HEK293T (cell line): ENCODE measurements around the gene POLE2.

Source experiments
- ARNT ChIP-seq: fragments of 450-650 bp; IDR thresholded peaks from 2 replicates; pipeline ENCODE4 v1.6.1; 2017; ENCODE audit warnings: mild to moderate bottlenecking
- BHLHE40 ChIP-seq: fragments of 450-650 bp; IDR thresholded peaks from 2 replicates; pipeline ENCODE4 v1.6.1; 2016; ENCODE audit warnings: mild to moderate bottlenecking, moderate library complexity, borderline replicate concordance
- CTBP1 ChIP-seq: fragments of 450-650 bp; IDR thresholded peaks from 2 replicates; pipeline ENCODE4 v1.6.1; 2016; ENCODE audit warnings: borderline replicate concordance
- ELF4 ChIP-seq: fragments of 450-650 bp; IDR thresholded peaks from 2 replicates; pipeline ENCODE4 v1.6.1; 2017; ENCODE audit warnings: antibody characterized with exemption
- FOXA1 ChIP-seq: fragments of 450-650 bp; IDR thresholded peaks from 2 replicates; pipeline ENCODE4 v1.6.1; 2016; ENCODE audit warnings: mild to moderate bottlenecking
- FOXK2 ChIP-seq: fragments of 450-650 bp; IDR thresholded peaks from 2 replicates; pipeline ENCODE4 v1.6.1; 2016; ENCODE audit warnings: mild to moderate bottlenecking
- FOXM1 ChIP-seq: fragments of 450-650 bp; IDR thresholded peaks from 2 replicates; pipeline ENCODE4 v1.6.1; 2017; ENCODE audit warnings: mild to moderate bottlenecking, borderline replicate concordance
- NFRKB ChIP-seq: fragments of 450-650 bp; IDR thresholded peaks from 2 replicates; pipeline ENCODE4 v1.6.1; 2016; ENCODE audit warnings: mild to moderate bottlenecking, moderate library complexity
- SP1 ChIP-seq: fragments of 450-650 bp; IDR thresholded peaks from 2 replicates; pipeline ENCODE4 v1.6.1; 2017
- SUZ12 ChIP-seq: fragments of 450-650 bp; IDR thresholded peaks from 2 replicates; pipeline ENCODE4 v1.6.1; 2016; ENCODE audit warnings: mild to moderate bottlenecking
- TARDBP ChIP-seq: fragments of 450-650 bp; IDR thresholded peaks from 2 replicates; pipeline ENCODE4 v1.6.1; 2016
- ZNF384 ChIP-seq: fragments of 450-650 bp; IDR thresholded peaks from 2 replicates; pipeline ENCODE4 v1.6.1; 2016
- TF ChIP-seq, protein P1 (sequence below): fragments of 450-650 bp; IDR thresholded peaks from 2 replicates; pipeline ENCODE4 v1.6.1; 2016

GRCh38 chr14:49732896-49733295, 44.9 kb upstream of the POLE2 start:
- TF ChIP-seq SP1 = no peak
- TF ChIP-seq FOXK2 = no peak
- TF ChIP-seq NFRKB = no peak
- TF ChIP-seq ZNF384 = no peak
- no peak for TF ChIP-seq CTBP1
- TF ChIP-seq, protein P1, sequence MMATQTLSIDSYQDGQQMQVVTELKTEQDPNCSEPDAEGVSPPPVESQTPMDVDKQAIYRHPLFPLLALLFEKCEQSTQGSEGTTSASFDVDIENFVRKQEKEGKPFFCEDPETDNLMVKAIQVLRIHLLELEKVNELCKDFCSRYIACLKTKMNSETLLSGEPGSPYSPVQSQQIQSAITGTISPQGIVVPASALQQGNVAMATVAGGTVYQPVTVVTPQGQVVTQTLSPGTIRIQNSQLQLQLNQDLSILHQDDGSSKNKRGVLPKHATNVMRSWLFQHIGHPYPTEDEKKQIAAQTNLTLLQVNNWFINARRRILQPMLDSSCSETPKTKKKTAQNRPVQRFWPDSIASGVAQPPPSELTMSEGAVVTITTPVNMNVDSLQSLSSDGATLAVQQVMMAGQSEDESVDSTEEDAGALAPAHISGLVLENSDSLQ = no peak
- no peak for TF ChIP-seq SUZ12
- TF ChIP-seq FOXA1 = no peak
- TF ChIP-seq TARDBP = no peak
- TF ChIP-seq FOXM1 = no peak
- TF ChIP-seq ELF4 = no peak
- TF ChIP-seq BHLHE40 = no peak
- TF ChIP-seq ARNT = no peak
